HepG2 (cell line): ENCODE measurements around the gene FAM9C.

Experiments used
- CBX5 ChIP-seq: sonication (generic); formaldehyde crosslinking; IDR thresholded peaks from 2 replicates; pipeline ENCODE4 v1.4.0; 2020; ENCODE audit warnings: missing genetic modification reagents, borderline replicate concordance
- ETV6 ChIP-seq: sonication (generic); formaldehyde crosslinking; conservative IDR thresholded peaks from 2 replicates; pipeline ENCODE4 v1.4.0; 2020; ENCODE audit warnings: missing genetic modification reagents
- NFE2L1 ChIP-seq: sonication (generic); formaldehyde crosslinking; IDR thresholded peaks from 2 replicates; pipeline ENCODE4 v1.4.0; 2020; ENCODE audit warnings: missing genetic modification reagents, mild to moderate bottlenecking, borderline replicate concordance
- NFIC ChIP-seq: IDR thresholded peaks from 2 replicates; pipeline ENCODE4 v1.6.1; 2012; ENCODE audit warnings: mild to moderate bottlenecking, low read length, inconsistent platforms
- POLR2AphosphoS5 ChIP-seq: IDR thresholded peaks from 2 replicates; pipeline ENCODE4 v1.6.1; 2012; ENCODE audit warnings: low read depth, low read length
- TBX3 ChIP-seq: fragments of 450-650 bp; IDR thresholded peaks from 2 replicates; pipeline ENCODE4 v1.6.1; 2017; ENCODE audit warnings: antibody characterized with exemption, mild to moderate bottlenecking, inconsistent platforms, borderline replicate concordance
- ZFYVE20 ChIP-seq: sonication (generic); formaldehyde crosslinking; IDR thresholded peaks from 2 replicates; pipeline ENCODE4 v1.8.0; 2023; ENCODE audit warnings: low read depth, mild to moderate bottlenecking, moderate library complexity, missing genetic modification reagents, borderline replicate concordance
- ZNF24 ChIP-seq: fragments of 450-650 bp; IDR thresholded peaks from 2 replicates; pipeline ENCODE4 v1.6.1; 2017; ENCODE audit warnings: antibody characterized with exemption, mild to moderate bottlenecking
- TF ChIP-seq, protein P1 (sequence below): sonication (generic); formaldehyde crosslinking; IDR thresholded peaks from 2 replicates; pipeline ENCODE4 v1.5.0; 2020; ENCODE audit warnings: mild to moderate bottlenecking, missing genetic modification reagents, moderate library complexity
- TF ChIP-seq, protein P2 (sequence below): conservative IDR thresholded peaks from 2 replicates; pipeline ENCODE4 v1.6.1; 2018; ENCODE audit warnings: missing genetic modification reagents
- TF ChIP-seq, protein P3 (sequence below): IDR thresholded peaks from 2 replicates; pipeline ENCODE4 v1.6.1; 2016

DNA sequence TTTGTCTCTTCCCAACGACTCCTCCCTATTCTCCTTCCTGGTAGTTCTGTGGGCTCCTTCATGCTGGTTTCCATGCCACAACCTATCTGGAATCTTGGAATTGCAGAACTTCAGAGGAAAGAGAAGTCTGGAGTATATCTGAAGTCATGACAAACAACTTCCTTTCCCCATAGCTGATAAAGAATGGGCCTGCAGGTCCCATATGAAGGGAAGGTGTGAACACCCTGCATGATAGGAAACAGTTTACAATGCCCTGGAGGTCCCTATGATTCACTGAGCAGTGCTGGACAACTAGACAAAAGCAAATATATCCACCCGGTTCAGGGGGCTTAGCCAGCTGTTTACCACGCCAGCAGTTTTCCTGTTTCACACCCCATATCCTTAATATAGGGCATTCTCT is 19.4 kb downstream of the FAM9C start:
- TF ChIP-seq, protein P1, sequence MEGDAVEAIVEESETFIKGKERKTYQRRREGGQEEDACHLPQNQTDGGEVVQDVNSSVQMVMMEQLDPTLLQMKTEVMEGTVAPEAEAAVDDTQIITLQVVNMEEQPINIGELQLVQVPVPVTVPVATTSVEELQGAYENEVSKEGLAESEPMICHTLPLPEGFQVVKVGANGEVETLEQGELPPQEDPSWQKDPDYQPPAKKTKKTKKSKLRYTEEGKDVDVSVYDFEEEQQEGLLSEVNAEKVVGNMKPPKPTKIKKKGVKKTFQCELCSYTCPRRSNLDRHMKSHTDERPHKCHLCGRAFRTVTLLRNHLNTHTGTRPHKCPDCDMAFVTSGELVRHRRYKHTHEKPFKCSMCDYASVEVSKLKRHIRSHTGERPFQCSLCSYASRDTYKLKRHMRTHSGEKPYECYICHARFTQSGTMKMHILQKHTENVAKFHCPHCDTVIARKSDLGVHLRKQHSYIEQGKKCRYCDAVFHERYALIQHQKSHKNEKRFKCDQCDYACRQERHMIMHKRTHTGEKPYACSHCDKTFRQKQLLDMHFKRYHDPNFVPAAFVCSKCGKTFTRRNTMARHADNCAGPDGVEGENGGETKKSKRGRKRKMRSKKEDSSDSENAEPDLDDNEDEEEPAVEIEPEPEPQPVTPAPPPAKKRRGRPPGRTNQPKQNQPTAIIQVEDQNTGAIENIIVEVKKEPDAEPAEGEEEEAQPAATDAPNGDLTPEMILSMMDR, result no peak
- no peak for TF ChIP-seq ZNF24
- TF ChIP-seq NFIC, result no peak
- no peak for TF ChIP-seq ZFYVE20
- TF ChIP-seq NFE2L1 (CRISPR knock-in tag), result no peak
- TF ChIP-seq TBX3, result no peak
- TF ChIP-seq, protein P2, sequence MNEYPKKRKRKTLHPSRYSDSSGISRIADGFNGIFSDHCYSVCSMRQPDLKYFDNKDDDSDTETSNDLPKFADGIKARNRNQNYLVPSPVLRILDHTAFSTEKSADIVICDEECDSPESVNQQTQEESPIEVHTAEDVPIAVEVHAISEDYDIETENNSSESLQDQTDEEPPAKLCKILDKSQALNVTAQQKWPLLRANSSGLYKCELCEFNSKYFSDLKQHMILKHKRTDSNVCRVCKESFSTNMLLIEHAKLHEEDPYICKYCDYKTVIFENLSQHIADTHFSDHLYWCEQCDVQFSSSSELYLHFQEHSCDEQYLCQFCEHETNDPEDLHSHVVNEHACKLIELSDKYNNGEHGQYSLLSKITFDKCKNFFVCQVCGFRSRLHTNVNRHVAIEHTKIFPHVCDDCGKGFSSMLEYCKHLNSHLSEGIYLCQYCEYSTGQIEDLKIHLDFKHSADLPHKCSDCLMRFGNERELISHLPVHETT (CRISPR knock-in tag), result no peak
- no peak for TF ChIP-seq ETV6 (CRISPR knock-in tag)
- TF ChIP-seq, protein P3, sequence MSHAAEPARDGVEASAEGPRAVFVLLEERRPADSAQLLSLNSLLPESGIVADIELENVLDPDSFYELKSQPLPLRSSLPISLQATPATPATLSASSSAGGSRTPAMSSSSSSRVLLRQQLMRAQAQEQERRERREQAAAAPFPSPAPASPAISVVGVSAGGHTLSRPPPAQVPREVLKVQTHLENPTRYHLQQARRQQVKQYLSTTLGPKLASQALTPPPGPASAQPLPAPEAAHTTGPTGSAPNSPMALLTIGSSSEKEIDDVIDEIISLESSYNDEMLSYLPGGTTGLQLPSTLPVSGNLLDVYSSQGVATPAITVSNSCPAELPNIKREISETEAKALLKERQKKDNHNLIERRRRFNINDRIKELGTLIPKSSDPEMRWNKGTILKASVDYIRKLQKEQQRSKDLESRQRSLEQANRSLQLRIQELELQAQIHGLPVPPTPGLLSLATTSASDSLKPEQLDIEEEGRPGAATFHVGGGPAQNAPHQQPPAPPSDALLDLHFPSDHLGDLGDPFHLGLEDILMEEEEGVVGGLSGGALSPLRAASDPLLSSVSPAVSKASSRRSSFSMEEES (CRISPR knock-in tag), result no peak
- TF ChIP-seq POLR2AphosphoS5, result no peak
- TF ChIP-seq CBX5 (CRISPR knock-in tag), result no peak
